DND-41 (cell line): ENCODE measurements around the gene GFOD1.

Source experiments
- ATAC-seq: fragments of 200-7000 bp; cut with Tn5 transposase; 3 replicates; pipeline ENCODE4 v1.9.1; 2021; ENCODE audit warnings: low read depth; ENCODE audit not compliant: insufficient read depth
- DNase-seq: peaks from one replicate; pipeline ENCODE4 v3.0.0-alpha.2; 2020
- H2AFZ ChIP-seq: 2 replicates; pipeline ENCODE4 v1.6.0; 2012; ENCODE audit warnings: low read depth, low read length
- H3K27ac ChIP-seq: 2 replicates; pipeline ENCODE4 v1.5.1; 2012; ENCODE audit warnings: low read length, inconsistent platforms
- H3K27me3 ChIP-seq: fragments of 200-600 bp; sonication (generic); 2 replicates; pipeline ENCODE4 v1.6.0; 2012; ENCODE audit warnings: low read length, mild to moderate bottlenecking, inconsistent platforms; ENCODE audit not compliant: insufficient read depth, poor library complexity
- H3K36me3 ChIP-seq: 2 replicates; pipeline ENCODE4 v1.5.1; 2012; ENCODE audit warnings: low read length, inconsistent platforms; ENCODE audit not compliant: insufficient read depth
- H3K4me1 ChIP-seq: 2 replicates; pipeline ENCODE4 v1.5.1; 2012; ENCODE audit warnings: mild to moderate bottlenecking, low read length; ENCODE audit not compliant: insufficient read depth
- H3K4me2 ChIP-seq: 2 replicates; pipeline ENCODE4 v1.6.0; 2012; ENCODE audit warnings: mild to moderate bottlenecking, moderate library complexity, low read length, inconsistent platforms; ENCODE audit not compliant: insufficient read depth
- H3K4me3 ChIP-seq, 2 experiments: fragments of 200-600 bp in 1 of 2; shearing (Covaris generic) in 1 of 2; 2 replicates each; pipeline ENCODE4 v1.5.1; 2012 to 2016; ENCODE audit warnings: inconsistent platforms in 2 of 2, low read length in 2 of 2, mild to moderate bottlenecking in 2 of 2, low read depth in 1 of 2, moderate library complexity in 1 of 2
- H3K79me2 ChIP-seq: 2 replicates; pipeline ENCODE4 v1.6.0; 2012; ENCODE audit warnings: low read length, inconsistent platforms; ENCODE audit not compliant: insufficient read depth
- H3K9ac ChIP-seq: 2 replicates; pipeline ENCODE4 v1.6.0; 2012; ENCODE audit warnings: low read depth, mild to moderate bottlenecking, inconsistent platforms, low read length, moderate library complexity
- H3K9me3 ChIP-seq: 2 replicates; pipeline ENCODE4 v1.5.1; 2012; ENCODE audit warnings: low read length, moderate library complexity, mild to moderate bottlenecking, inconsistent platforms; ENCODE audit not compliant: insufficient read depth, severe bottlenecking
- H4K20me1 ChIP-seq: 2 replicates; pipeline ENCODE4 v1.6.0; 2012; ENCODE audit warnings: low read length; ENCODE audit not compliant: insufficient read depth
- CTCF ChIP-seq: IDR thresholded peaks from 2 replicates; pipeline ENCODE4 v1.5.1; 2012; ENCODE audit warnings: borderline replicate concordance, low read length, moderate library complexity, mild to moderate bottlenecking; ENCODE audit not compliant: poor library complexity, severe bottlenecking; ENCODE audit errors: extremely low read depth
- EZH2 ChIP-seq: IDR thresholded peaks from 3 replicates; pipeline ENCODE4 v1.6.1; 2012; ENCODE audit warnings: borderline replicate concordance, low read depth, mild to moderate bottlenecking, moderate library complexity, low read length, inconsistent platforms; ENCODE audit not compliant: severe bottlenecking

Gene GFOD1

GRCh38 chr6:13398421-13398994, 88.9 kb downstream of the GFOD1 start:
- no peak for TF ChIP-seq EZH2
- H3K4me2 ChIP-seq = no peak overlapping the region
- H2AFZ ChIP-seq = no peak overlapping the region
- H3K79me2 ChIP-seq = no peaks in the 10 kb centered on the region
- no peaks in the 10 kb centered on the region for H4K20me1 ChIP-seq
- no peak overlapping the region for H3K4me3 ChIP-seq
- H3K9me3 ChIP-seq = no peaks in the 10 kb centered on the region
- DNase-seq (no peak), ATAC-seq (no peak)
- H3K36me3 ChIP-seq = no peaks in the 10 kb centered on the region
- H3K4me1 ChIP-seq = no peaks in the 10 kb centered on the region
- H3K27me3 ChIP-seq = no peaks in the 10 kb centered on the region
- H3K9ac ChIP-seq = no peak overlapping the region
- no peak overlapping the region for H3K27ac ChIP-seq

GRCh38 chr6:13398069-13398381, 89.4 kb downstream of the GFOD1 start:
- no peak overlapping the region for H3K27ac ChIP-seq
- no peaks in the 10 kb centered on the region for H4K20me1 ChIP-seq
- no peak for DNase-seq
- H3K9ac ChIP-seq = no peak overlapping the region
- H3K27me3 ChIP-seq = no peaks in the 10 kb centered on the region
- ATAC-seq = no peak
- H3K4me1 ChIP-seq = no peaks in the 10 kb centered on the region
- no peak for TF ChIP-seq CTCF
- no peak for TF ChIP-seq EZH2
- no peak overlapping the region for H3K4me2 ChIP-seq
- H2AFZ ChIP-seq = no peak overlapping the region
- H3K36me3 ChIP-seq = no peaks in the 10 kb centered on the region
- H3K9me3 ChIP-seq = no peaks in the 10 kb centered on the region
- no peak overlapping the region for H3K4me3 ChIP-seq
- H3K79me2 ChIP-seq = no peaks in the 10 kb centered on the region

GRCh38 chr6:13397359-13398068, 89.9 kb downstream of the GFOD1 start:
- Histone ChIP-seq H3K4me3 (no peak overlapping the region), H2AFZ (no peak overlapping the region), H3K9me3 (no peaks in the 10 kb centered on the region), H3K27ac (no peak overlapping the region), H3K79me2 (no peaks in the 10 kb centered on the region), H3K36me3 (no peaks in the 10 kb centered on the region), H3K27me3 (no peaks in the 10 kb centered on the region), H3K4me1 (no peaks in the 10 kb centered on the region), H3K9ac (no peak overlapping the region), H3K4me2 (no peak overlapping the region), H4K20me1 (no peaks in the 10 kb centered on the region)
- ATAC-seq = no peak
- TF ChIP-seq CTCF = no peak
- TF ChIP-seq EZH2 = no peak
- no peak for DNase-seq

GRCh38 chr6:13396241-13396792, 91.1 kb downstream of the GFOD1 start:
- H3K9me3 ChIP-seq = no peaks in the 10 kb centered on the region
- H3K4me2 ChIP-seq = no peak overlapping the region
- H3K79me2 ChIP-seq = no peaks in the 10 kb centered on the region
- no peak overlapping the region for H3K4me3 ChIP-seq
- DNase-seq (no peak), ATAC-seq (no peak)
- TF ChIP-seq CTCF (no peak), EZH2 (no peak)
- H3K9ac ChIP-seq = no peak overlapping the region
- H3K27me3 ChIP-seq = no peaks in the 10 kb centered on the region
- no peak overlapping the region for H2AFZ ChIP-seq
- no peaks in the 10 kb centered on the region for H3K4me1 ChIP-seq
- no peak overlapping the region for H3K27ac ChIP-seq
- H3K36me3 ChIP-seq = no peaks in the 10 kb centered on the region
- H4K20me1 ChIP-seq = no peaks in the 10 kb centered on the region
